IPS-11a (cell line): ENCODE results near the gene FHIT.

Experiments used
- H3K4me3 ChIP-seq: one replicate; pipeline ENCODE4 v1.5.1; 2013; ENCODE audit warnings: low read depth, low read length, control low read depth

FHIT gene

DNA sequence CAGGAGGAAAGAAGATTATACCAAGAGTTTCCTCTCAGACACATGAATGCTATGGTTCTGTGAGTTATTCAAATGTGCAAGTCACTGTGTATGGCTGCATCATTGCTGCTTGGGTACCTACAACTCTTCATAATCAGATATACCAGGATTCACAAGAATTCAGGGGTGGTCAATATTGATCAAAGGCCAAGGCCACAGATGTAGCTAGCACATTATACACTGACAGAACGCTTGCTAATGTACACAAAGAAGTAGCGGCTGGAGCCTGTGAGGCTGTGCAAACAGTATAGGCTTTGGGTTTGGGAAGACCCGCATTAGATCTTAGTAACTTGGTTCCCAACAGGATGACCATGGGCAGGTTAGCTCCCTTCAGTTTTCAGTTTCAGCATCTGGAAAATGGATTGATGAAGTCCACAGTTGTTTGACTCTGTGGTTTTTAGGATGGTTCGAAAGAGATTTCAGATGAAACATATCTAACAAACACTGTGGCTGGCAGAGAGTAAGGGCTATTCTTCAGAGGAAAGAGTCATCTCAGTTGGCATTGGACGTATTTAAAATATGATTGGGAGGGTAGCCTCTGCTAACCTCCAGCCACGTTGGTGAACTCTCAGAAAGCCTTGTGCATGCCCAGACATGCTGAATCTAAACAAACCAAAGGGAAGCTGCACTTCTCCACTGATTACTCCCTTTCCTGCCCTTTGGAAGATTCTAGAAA lies 1452.7 kb downstream of the FHIT start:
- H3K4me3 ChIP-seq: no peak overlapping the region

DNA sequence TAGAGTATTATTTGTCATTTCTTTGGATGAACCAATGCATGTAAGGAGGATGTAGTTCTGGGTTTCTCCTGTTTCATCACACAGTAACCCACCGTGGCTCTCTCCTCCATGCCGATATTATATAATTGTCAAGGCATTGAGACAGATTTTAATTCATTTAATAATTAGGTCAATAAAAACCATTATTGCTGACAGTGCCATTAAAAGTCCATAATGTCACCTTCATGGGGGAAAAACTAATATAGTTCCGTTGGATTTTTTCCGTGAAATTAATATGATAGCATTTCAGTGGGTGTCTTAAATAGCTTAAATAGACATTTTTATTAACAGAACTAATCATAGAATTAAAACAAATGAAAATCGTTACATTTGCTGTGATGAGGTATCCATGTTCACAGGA lies 1453.7 kb downstream of the FHIT start:
- H3K4me3 ChIP-seq: no peak overlapping the region

DNA sequence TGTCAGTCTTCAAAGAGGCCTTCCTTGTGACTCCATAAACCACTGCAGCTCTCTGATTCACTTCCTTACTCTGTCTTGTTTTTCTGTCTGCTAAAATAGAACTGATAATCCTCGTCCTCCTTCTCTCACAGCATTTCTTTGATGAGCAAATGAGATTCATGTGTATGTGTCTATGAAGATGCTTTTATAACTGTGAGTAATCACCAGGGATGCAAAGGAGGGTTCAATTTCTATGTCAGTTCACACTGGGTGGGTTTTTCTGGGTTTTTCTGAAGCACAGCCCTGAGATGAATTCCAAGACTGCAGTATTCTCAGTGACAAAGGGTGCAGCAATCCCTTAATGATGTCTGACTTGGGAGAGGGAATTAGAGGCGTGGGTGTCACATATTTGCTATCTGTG lies 1454.8 kb downstream of the FHIT start:
- H3K4me3 ChIP-seq: no peak overlapping the region

DNA sequence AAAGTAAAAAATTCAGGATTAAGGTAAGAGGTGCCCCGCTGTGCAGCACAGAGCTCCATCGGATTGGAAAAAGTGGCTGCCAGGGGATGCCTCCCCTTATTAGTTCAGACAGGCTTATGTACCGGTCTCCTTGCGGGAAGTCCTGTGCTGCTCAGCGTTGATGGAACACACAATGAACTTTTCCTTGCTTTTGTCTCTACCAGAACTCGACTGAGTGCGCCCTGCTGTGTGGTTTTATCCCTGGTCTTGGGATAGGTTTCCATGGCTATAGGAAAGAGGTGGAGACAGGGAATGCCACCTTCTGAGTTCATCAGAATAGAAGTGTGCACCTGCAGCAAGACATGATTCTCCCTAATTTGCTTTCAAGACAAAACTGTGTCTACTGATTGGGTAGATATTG lies 1455.5 kb downstream of the FHIT start:
- no peak overlapping the region for H3K4me3 ChIP-seq

DNA sequence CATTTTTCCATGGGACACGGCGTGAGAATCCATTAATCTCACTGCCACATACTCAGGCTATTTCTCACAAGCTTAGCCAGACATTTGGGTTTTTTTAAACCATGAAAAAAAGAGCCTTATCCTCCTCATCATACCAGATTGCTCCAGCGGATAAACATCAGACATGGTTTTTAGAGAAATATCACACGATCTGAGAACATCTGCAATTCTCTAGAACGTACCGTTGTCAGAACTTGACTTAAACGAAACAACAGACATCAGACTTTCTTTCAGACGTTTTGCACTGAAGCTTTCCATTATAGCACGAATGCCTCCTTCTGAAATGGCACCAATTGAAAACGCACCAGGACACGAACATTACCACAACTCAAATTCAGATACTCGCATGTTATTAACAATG lies 1457.3 kb downstream of the FHIT start:
- no peak overlapping the region for H3K4me3 ChIP-seq

DNA sequence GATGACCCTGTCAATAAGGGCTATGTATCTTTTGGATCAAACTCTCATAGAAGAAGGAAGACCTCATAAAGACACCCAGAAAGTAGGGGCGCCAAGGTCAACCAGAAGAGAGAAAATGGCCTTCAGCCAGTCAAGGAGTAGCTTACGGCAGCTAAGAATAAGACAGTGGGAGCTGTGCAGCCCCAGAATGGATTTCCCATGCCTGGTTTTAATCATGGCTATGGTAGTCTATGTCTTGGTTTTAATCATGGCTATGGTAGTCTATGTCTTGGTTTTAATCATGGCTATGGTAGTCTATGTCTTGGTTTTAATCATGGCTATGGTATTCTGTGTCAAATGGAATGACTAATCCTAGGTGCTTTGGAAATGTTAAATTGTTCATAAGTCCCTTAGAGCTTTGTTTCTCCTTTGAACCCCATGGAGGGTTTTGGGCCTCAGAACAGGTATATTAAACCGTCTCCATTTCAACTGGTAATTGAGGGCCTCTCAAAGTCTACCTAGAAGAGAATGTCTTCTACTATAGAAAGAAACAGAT lies 1459.4 kb downstream of the FHIT start:
- H3K4me3 ChIP-seq: no peak overlapping the region

DNA sequence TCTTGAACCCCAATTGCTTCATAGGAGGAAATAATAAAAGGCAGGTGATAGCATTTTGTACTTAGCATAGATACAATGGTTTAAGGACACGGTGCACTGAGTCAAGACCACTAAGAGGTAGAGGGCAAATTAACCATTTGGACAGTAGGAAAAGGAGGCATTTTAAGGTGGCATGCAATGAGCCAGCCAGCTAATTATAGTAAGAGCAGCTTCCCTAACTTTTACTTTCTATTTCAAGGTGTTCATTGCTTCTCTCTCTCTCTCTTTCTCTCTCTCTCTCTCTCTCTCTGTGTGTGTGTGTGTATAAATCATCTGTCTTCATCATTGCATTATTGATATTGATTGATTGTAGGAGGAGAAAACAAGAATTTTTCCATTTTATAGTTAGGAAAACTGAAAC lies 1461.0 kb downstream of the FHIT start:
- H3K4me3 ChIP-seq: no peak overlapping the region

DNA sequence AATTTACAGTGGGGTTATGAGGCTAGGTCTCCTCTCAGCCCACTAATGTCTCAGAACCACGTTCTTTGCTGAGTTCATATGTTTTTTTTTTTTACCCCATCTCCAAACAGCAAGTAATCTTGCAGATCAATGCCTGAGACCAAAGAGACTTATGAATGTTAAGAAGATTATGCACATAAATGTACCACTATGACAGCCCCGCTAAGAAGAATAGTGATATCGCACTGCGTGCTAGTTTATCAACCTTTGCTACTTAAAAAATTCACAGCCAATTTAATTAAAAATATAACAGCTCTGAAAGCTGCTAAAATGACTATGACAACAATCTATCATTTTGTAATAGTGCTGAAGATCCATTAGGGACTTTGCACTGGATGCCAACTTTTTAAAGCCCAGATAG lies 1462.5 kb downstream of the FHIT start:
- H3K4me3 ChIP-seq: no peak overlapping the region

DNA sequence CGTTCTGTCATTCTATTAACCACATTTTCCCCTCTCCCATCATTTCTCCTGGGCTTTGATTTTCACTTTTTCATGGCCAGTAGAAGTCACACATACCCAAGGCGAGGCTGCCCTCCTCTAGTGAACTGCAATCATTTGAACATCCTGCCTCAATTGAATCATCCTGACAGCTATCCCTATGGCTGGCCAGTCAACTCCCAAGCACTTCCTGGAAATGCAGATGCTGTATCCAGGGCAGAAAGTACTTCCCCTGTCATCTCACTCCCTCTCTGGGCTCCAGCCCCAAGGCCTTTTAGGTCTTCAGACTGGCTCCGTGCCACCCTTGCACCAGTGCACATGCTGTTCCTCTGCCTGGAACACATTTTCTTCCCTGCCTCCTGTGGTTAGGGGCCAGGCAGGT lies 1463.1 kb downstream of the FHIT start:
- no peak overlapping the region for H3K4me3 ChIP-seq

DNA sequence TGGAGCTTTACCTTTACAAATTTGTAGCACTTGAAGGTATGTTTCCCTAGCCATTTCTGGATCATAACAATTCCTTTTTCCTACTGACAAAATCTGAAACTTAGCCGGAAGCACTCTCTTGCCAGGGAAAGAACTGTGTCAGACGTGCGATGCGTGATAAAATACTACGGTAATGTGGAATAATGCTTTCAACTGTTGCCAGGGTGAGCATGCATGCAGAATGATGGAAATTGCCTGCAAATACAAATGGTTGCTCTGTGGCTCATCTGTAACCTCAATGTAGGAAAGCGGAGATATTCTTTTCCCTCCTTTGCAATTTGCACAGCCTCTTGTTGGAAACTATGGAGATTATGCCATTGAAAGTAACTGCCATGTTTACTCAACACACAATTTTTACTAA lies 1464.9 kb downstream of the FHIT start:
- H3K4me3 ChIP-seq: no peak overlapping the region

DNA sequence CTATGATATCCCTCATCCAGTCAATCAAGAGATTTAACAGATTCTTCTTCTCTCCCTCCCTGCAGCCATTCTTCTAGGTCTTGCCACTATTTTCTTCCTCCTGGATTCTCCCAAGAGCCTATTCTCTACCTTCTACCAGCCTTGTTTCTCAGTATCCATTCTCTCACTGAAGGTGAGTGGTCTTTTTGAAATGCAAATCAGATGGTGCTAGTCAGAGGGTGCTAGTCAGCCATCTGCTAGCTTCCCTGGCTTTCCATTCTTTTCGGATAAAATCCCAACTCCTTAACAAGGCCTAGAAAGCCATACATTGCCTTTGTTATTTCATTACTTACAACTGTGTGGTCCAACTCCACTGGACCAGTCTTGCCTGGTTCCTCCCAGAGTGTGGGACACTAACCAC lies 1467.1 kb downstream of the FHIT start:
- no peak overlapping the region for H3K4me3 ChIP-seq

DNA sequence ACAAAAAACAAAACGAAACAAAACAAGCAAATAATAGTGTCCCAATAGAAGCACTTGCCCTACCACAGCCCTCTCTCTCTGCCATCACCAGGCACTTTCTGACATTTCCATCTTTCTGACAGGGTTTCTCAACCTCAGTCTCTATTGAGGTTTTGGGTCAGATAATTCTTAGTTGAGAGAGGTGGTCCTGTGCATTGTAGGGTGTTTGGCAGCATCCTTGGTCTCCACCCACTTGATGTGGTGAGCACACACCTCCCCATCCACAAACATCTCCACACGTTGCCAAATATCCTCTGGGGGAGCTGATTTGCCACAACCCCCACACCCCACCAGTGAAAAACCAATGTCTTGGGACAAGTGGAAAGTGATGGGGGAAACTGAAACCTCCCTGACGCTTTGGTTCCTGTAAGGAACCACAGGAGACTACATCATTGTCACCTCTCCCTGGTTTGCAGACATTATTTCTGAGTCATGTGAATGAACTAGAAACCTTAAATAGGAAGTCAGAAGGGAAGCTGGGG lies 1467.7 kb downstream of the FHIT start:
- H3K4me3 ChIP-seq: no peak overlapping the region

DNA sequence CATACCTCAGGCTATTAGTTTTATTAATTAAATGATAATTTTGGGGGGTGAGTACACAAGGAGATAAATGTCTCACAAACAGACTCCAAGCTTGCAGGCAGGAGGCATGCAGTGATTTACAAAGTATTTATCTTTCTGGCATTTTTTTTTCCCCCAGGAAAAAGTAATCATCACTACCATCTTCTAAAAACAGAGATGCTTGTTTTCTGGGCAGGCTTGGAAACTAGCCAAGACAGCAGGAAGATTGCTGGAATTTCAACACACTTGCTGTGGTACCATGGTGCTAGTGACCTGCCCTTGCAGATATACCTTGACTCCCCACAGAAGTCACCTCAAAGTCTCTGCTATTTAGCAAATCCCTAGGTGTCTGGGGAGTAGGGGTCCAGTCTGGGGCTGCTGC lies 1468.6 kb downstream of the FHIT start:
- no peak overlapping the region for H3K4me3 ChIP-seq

DNA sequence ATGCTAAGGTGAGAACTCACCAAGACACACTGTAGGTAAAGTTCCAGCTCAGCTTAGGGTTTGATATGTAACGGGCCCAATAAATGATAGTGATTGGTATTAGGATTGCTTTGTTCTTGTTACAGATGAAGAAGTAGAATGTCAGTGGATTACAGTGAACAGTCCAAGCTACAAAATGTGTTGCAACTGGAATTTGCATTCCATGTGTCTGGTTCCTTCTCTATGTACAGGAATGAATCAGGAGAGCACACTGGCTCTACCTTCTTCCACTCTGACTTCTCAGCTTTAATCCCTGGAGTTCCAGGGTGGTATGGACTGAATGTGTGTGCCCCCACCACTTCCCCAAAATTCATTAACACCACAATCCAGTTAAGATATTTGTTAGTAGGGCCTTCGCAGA lies 1471.0 kb downstream of the FHIT start:
- no peak overlapping the region for H3K4me3 ChIP-seq

DNA sequence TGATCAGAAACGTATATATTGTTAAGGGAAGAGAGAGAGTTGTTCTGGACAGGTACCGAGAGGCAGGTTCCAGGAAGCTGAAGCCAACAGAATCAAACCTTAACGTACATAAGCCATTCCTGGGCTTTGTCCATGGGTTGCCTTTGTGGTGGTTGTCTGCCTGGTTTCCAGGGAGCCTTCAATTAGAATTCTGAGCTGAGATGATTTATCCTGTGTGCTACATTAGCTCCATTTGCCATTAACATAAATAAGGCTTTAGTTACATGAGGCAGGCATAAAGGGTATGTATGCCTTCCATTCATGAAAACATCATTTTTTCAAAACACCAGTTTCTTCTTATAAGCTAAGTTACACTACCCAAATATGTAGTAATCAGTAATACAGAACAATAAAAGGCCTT lies 1472.0 kb downstream of the FHIT start:
- H3K4me3 ChIP-seq: no peak overlapping the region

DNA sequence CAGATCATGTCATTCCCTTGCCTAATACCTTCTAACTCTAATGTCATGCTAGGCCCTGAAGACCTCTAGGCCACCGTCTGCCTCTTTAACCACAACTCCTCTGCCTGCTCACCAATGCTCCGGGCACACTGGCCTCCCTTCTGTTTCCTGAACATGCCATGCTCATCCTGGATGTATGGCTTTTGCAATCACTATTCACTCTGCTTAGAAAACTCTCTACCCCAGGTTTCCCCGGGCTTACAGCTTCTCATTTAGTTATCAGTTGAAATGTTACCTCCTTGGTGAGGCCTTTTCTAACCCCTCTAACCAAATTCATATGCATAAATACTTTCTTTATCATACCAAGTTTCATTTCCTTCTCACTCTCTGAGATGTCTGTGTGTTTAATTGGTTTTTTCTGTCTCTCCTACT lies 1473.6 kb downstream of the FHIT start:
- no peak overlapping the region for H3K4me3 ChIP-seq

DNA sequence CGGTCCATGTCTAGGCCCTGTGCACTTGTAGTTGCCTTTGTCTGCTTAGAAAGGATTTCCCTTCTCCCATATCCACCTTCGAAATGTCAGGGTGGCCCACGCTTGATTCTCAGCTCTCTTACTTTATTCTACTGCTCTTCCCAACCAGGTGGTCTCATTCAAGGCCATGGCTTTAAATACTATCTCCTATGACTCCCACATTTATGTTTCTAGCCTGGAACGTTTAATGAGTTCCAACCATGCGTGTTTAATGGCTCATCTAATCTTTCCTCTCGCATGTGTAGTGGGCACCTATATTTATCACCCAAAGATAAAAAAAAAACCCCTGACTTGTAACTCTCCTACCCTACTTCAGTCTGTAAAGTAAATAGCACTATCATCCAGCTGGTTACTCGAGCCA lies 1474.2 kb downstream of the FHIT start:
- no peak overlapping the region for H3K4me3 ChIP-seq

DNA sequence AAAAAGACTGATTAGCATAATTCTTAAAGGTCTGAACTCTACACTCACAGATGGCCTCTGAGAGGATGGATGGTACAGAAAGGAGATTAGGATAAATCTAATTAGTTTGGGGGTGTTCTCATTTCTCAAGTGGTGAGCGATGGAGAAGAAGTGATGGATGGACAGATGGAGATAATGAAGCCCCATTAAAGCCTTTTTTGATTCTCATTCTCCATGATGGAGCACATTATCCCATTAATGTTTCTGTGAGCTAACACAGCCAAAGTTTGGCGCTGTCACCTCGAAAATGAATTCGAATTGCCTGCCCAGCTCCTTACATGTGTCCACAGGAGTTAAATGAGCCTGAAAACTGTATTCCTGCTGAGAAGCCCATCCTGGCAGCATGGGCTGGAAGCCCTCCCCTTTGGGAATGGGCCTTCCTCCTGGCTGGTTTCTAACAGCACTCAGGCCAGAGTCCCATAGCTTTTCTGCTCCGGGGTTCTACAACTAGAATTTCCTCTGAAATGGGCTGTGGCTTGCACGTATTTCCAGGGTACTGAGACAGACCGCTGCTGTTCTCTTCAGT lies 1475.4 kb downstream of the FHIT start:
- no peak overlapping the region for H3K4me3 ChIP-seq

DNA sequence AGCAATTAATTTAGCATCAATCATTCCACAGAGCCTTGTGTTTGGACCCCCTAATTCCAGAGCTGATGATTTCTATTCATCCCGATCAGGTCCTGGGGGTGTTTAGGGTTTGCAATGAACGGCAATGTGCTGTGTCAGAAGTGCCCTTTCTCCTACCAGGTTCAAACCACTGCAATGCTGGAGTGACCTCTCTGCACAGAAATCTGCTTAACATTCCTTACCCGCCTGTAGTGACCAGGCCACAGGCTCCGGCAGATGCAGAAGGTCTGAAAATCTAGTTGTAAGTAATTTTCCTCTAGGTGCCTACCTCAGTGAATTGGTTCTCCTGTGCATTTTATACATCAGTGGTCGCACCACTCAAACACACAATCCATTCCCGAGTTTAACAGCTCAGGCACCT lies 1476.1 kb downstream of the FHIT start:
- H3K4me3 ChIP-seq: no peak overlapping the region

DNA sequence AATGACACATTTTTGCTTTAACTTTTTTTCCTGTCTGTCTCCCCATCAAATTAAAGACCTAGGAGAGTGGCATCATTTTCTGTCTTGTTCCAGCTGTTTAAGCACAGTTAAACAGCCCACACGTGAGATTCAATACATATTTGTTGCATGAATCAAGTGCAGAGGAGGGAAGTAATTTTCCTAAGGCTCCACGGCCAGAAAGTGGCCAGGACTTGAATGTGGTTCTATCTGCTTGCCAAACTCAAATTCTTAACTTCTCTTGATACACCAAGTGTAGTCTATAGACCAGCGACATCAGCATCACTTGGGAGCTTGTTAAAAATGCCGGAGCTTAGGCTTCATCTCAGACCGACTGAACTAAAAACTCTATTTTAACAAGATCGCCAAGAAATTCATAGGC lies 1476.6 kb downstream of the FHIT start:
- no peak overlapping the region for H3K4me3 ChIP-seq

DNA sequence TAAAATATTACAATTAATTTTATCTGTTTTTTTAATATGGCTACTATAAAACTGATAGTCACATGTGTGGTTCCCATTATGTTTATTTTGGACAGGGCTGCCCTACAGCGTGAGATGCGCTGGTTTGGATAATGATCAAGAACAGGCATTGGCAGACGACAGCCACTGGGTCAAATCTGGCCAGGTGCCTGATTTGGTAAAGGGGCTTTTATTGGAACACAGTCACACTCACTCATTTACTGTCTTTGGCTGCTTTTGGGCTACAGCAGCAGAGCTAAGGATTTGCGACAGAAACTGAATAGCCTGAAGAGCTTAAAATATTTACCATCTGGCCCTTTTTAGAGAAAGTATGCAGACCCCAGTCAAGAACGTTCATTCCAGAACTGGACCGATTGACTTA lies 1477.3 kb downstream of the FHIT start:
- H3K4me3 ChIP-seq: no peak overlapping the region
